ENCODE measurements around the gene TMEM82.

DNA sequence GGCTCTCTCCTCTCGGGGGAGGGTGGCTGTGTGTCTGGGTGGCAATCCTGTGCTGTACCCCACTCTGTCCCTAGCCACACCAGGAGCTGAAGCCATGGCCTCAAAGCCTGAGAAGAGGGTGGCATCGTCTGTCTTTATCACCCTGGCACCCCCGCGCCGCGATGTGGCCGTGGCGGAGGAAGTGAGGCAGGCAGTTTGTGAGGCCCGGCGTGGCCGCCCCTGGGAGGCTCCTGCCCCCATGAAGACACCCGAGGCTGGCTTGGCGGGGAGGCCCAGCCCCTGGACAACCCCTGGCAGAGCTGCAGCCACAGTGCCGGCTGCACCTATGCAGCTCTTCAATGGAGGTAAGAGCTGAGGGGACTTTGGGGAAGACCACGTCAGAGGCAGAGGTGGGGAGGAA is 22.6 kb downstream of the TMEM82 start:
- TF ChIP-seq, protein P1, sequence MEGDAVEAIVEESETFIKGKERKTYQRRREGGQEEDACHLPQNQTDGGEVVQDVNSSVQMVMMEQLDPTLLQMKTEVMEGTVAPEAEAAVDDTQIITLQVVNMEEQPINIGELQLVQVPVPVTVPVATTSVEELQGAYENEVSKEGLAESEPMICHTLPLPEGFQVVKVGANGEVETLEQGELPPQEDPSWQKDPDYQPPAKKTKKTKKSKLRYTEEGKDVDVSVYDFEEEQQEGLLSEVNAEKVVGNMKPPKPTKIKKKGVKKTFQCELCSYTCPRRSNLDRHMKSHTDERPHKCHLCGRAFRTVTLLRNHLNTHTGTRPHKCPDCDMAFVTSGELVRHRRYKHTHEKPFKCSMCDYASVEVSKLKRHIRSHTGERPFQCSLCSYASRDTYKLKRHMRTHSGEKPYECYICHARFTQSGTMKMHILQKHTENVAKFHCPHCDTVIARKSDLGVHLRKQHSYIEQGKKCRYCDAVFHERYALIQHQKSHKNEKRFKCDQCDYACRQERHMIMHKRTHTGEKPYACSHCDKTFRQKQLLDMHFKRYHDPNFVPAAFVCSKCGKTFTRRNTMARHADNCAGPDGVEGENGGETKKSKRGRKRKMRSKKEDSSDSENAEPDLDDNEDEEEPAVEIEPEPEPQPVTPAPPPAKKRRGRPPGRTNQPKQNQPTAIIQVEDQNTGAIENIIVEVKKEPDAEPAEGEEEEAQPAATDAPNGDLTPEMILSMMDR (IDR thresholded peaks at IDR 0.05) = no peak
- TF ChIP-seq POLR2A (IDR thresholded peaks at IDR 0.05) = no peak
